Pons (tissue), 1 donor: ENCODE results near the gene PLEKHA7.
"Not testable (repeated sequence)": the region's sequence is repeated elsewhere in the genome, so short reads cannot be mapped to it uniquely, and the experiment has no call there.

Experiments used
- DNase-seq: peaks from one replicate; pipeline ENCODE4 v3.0.0-alpha.2; 2016; ENCODE audit warnings: low spot score

PLEKHA7 gene

GRCh38 chr11:16911186-16911585 is 103.0 kb downstream of the PLEKHA7 start:
- no peak for DNase-seq

- no peak for DNase-seq
Observed at GRCh38 chr11:16909359-16910035, 104.7 kb downstream of the PLEKHA7 start.

GRCh38 chr11:16905375-16905774 is 108.8 kb downstream of the PLEKHA7 start:
- no peak for DNase-seq

GRCh38 chr11:16904761-16905160 is 109.5 kb downstream of the PLEKHA7 start:
- not testable (repeated sequence) for DNase-seq

- no peak for DNase-seq
Observed at GRCh38 chr11:16902781-16903378, 111.3 kb downstream of the PLEKHA7 start.

- DNase-seq, result no peak
Observed at GRCh38 chr11:16902182-16902581, 112.0 kb downstream of the PLEKHA7 start.

- DNase-seq, result no peak
Observed at GRCh38 chr11:16900491-16900890, 113.7 kb downstream of the PLEKHA7 start.

GRCh38 chr11:16899708-16900303 is 114.4 kb downstream of the PLEKHA7 start:
- DNase-seq, result no peak

- no peak for DNase-seq
Observed at GRCh38 chr11:16898274-16898985, 115.8 kb downstream of the PLEKHA7 start.

GRCh38 chr11:16897470-16898061 is 116.6 kb downstream of the PLEKHA7 start:
- no peak for DNase-seq

GRCh38 chr11:16896729-16897469 is 117.3 kb downstream of the PLEKHA7 start:
- DNase-seq, result no peak

GRCh38 chr11:16895306-16895705 is 118.9 kb downstream of the PLEKHA7 start:
- DNase-seq, result no peak

GRCh38 chr11:16893456-16894066 is 120.7 kb downstream of the PLEKHA7 start:
- DNase-seq, result no peak

GRCh38 chr11:16891964-16892363 is 122.2 kb downstream of the PLEKHA7 start:
- DNase-seq, result no peak

GRCh38 chr11:16891165-16891564 is 123.0 kb downstream of the PLEKHA7 start:
- no peak for DNase-seq

- no peak for DNase-seq
Observed at GRCh38 chr11:16890442-16890841, 123.8 kb downstream of the PLEKHA7 start.

- no peak for DNase-seq
Observed at GRCh38 chr11:16889905-16890304, 124.3 kb downstream of the PLEKHA7 start.

- not testable (repeated sequence) for DNase-seq
Observed at GRCh38 chr11:16889010-16889409, 125.2 kb downstream of the PLEKHA7 start.

GRCh38 chr11:16887887-16888286 is 126.3 kb downstream of the PLEKHA7 start:
- not testable (repeated sequence) for DNase-seq

GRCh38 chr11:16883174-16883573 is 131.0 kb downstream of the PLEKHA7 start:
- peak; percentile 39 for DNase-seq

- no peak for DNase-seq
Observed at GRCh38 chr11:16881766-16882165, 132.4 kb downstream of the PLEKHA7 start.
